Ascending aorta (tissue), 2 donors: Measurements from ENCODE around the gene ELOVL5. TPM values are rescaled to one million over a fixed set of nuclear protein-coding genes. Genes with fewer than 3 reads are reported as not detected.

Experiments
- DNase-seq, 2 donors: peaks; one replicate each; pipeline ENCODE4 v3.0.0-alpha.2; 2019; ENCODE audit warnings: low spot score in 2 of 2
- H3K27ac ChIP-seq, 2 donors: fragments of 200-600 bp; sonication (generic); one replicate each; pipeline ENCODE4 v1.5.1; 2016 to 2017; ENCODE audit warnings: mild to moderate bottlenecking in 1 of 2
- H3K27me3 ChIP-seq: fragments of 200-600 bp; sonication (generic); one replicate; pipeline ENCODE4 v1.5.1; 2017
- H3K36me3 ChIP-seq, 2 donors: fragments of 200-600 bp; sonication (generic); one replicate each; pipeline ENCODE4 v1.5.1; 2016
- H3K4me1 ChIP-seq, 2 donors: fragments of 200-600 bp; sonication (generic); one replicate each; pipeline ENCODE4 v1.5.1; 2016 to 2017; ENCODE audit warnings: mild to moderate bottlenecking in 1 of 2
- H3K4me3 ChIP-seq, 2 donors: fragments of 200-600 bp; sonication (generic); one replicate each; pipeline ENCODE4 v1.5.1; 2016 to 2017; ENCODE audit warnings: mild to moderate bottlenecking in 1 of 2
- H3K9me3 ChIP-seq, 2 donors: fragments of 200-600 bp; sonication (generic); one replicate each; pipeline ENCODE4 v1.5.1; 2016
- intact Hi-C: fragments of 100-400 bp; cut with DNase I; formaldehyde crosslinking; loops from one replicate; pipeline ENCODE4 v1.15.1; 2023
- total RNA-seq: library from RNA; depleted of rRNA; stranded (reverse); fragments of >200 nt; gene quantifications from one replicate; pipeline ENCODE4 v1.1.0, GENCODE V29; 2016
- TF ChIP-seq, protein P1 (sequence below), 3 experiments: fragments of 200-600 bp in 2 of 3; fragments of 450-650 bp in 1 of 3; sonication (generic) in 2 of 3; IDR thresholded peaks; one replicate each; pipeline ENCODE4 v1.5.1; 2016 to 2019; ENCODE audit warnings: antibody characterized with exemption in 3 of 3, mild to moderate bottlenecking in 1 of 3, moderate library complexity in 1 of 3

Gene ELOVL5
- total RNA-seq, 1 donor from 2014 or later: 53.7 TPM

DNA sequence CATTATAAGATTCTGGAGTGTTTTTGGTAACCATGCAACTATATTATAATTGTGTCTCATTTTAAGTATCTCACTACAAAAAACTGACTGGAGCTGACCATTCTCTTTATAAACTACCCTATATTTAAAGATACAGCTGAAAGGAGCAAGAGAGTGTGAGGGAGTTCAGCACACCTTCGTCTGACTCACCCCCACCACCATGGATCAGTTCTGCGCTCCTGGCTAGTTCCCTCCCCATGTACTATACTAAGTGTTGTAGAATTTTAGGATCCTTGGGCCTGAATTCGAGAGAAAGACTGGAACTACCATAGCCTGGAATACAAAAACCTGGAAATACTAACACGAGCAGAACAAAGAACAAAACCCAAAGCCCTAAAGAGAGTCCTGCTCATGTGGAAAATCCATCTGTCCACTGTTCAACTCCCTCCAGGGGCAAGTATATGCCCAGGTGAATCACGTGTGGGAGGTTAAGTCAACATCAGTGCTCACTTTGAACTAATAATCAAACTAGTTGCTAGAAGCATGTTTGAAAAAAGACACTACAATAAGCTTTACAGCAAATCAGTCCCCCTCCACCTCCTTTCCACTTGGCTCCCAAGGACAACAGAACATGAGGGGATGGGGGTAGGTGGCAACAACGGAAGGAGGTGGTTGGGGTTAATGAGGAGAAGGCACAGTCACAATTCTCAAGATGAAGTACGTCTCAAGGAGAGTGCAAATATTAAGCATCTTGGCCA is 46.8 kb downstream of the ELOVL5 start:
- H3K4me1 ChIP-seq: peaks cover 6 to 17% of the 10 kb centered on the region in 2 donors
- no peaks in the 10 kb centered on the region for H3K9me3 ChIP-seq
- DNase-seq: no peak
- H3K27ac ChIP-seq: peak overlapping the region in 1 of 2 donors; percentile 44
- TF ChIP-seq, protein P1, sequence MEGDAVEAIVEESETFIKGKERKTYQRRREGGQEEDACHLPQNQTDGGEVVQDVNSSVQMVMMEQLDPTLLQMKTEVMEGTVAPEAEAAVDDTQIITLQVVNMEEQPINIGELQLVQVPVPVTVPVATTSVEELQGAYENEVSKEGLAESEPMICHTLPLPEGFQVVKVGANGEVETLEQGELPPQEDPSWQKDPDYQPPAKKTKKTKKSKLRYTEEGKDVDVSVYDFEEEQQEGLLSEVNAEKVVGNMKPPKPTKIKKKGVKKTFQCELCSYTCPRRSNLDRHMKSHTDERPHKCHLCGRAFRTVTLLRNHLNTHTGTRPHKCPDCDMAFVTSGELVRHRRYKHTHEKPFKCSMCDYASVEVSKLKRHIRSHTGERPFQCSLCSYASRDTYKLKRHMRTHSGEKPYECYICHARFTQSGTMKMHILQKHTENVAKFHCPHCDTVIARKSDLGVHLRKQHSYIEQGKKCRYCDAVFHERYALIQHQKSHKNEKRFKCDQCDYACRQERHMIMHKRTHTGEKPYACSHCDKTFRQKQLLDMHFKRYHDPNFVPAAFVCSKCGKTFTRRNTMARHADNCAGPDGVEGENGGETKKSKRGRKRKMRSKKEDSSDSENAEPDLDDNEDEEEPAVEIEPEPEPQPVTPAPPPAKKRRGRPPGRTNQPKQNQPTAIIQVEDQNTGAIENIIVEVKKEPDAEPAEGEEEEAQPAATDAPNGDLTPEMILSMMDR (IDR thresholded peaks at IDR 0.05): no peak
- H3K4me3 ChIP-seq: no peak overlapping the region
- H3K27me3 ChIP-seq: no peaks in the 10 kb centered on the region
- H3K36me3 ChIP-seq: no peaks in the 10 kb centered on the region
- intact Hi-C loops: no loop called here

DNA sequence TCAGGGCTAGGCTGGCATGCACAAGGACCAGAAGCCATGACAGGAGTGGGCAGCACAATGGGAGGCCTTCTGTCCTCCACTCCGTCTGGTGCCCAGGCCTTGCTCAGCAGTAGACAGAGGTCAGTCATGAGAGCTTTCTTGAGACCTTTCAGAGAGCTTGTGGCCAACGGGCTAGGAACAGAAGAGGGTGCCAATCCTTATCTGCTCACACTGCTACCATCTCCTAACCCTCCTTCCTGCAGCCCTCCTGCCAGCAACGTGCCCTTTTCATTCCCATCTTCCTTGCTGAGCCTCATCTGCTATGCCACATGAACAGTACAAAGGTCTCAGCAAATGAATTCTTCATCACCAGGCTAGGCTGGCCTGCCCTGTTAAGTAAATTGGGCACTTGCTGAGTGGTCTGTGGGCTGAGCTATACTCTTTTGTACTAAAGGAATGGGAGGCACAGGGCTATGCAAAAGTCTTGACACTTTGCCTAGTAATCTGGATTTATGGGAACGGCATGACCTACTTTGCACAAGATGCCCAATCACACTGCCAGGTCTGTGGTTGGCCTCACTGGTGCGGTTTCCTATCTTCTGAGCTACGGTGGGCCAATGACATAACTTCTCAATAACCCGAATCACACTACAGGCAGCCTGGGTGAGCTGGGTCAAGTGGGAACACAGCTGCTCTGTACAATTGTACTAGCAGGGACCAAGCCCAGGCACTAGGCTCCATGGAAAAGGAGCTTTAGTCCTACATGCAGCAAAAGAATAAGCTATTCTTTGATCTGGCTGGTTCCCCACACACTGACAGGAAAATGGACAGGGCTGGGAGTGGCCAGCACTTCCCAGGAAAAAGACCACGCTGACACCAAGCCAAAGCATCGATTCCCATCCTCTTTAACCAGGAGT is 47.8 kb downstream of the ELOVL5 start:
- H3K9me3 ChIP-seq: no peaks in the 10 kb centered on the region
- TF ChIP-seq, protein P1 (IDR thresholded peaks at IDR 0.05): no peak
- peaks cover 6 to 17% of the 10 kb centered on the region in 2 donors for H3K4me1 ChIP-seq
- H3K36me3 ChIP-seq: no peaks in the 10 kb centered on the region
- no peak overlapping the region for H3K27ac ChIP-seq
- DNase-seq: no peak
- H3K27me3 ChIP-seq: no peaks in the 10 kb centered on the region
- intact Hi-C loops: no loop called here
- H3K4me3 ChIP-seq: no peak overlapping the region

DNA sequence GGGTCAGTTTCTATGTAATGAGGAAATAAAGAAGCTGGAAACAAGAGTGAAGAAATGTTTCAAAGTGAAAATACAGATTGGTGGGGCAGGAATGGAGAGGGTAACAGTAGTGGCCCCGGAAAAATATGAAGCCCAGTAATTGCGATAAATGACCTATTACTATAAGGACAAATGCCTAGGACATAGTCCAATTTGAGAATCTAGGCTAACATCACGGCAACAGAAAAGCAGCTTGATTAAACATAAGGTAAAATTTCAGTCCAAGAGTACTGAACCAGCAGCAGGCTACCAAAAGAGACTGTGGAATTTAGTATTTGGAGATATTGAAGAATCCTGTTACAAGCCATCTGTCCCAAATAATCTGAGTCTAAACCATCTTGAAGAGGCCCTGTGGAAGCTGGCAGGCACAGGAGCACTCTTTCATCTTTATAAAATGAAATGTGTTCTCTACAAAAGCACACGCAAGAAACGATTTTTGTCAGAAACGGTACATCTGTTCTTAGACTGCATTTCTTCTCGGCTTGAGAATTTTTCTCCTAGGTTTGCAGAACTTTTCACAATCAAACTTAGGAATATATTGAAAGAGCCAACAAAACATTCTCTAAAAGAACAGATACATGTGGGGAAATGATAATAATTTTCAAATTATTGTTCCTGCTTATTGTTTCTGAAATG is 49.3 kb downstream of the ELOVL5 start:
- DNase-seq: no peak
- Histone ChIP-seq H3K27me3 (no peaks in the 10 kb centered on the region), H3K27ac (no peak overlapping the region), H3K4me3 (no peak overlapping the region), H3K36me3 (peaks cover 0 to 4% of the 10 kb centered on the region in 2 donors), H3K4me1 (peaks cover 6 to 17% of the 10 kb centered on the region in 2 donors), H3K9me3 (no peaks in the 10 kb centered on the region)
- intact Hi-C loops: no loop called here
- TF ChIP-seq, protein P1 (IDR thresholded peaks at IDR 0.05): no peak

DNA sequence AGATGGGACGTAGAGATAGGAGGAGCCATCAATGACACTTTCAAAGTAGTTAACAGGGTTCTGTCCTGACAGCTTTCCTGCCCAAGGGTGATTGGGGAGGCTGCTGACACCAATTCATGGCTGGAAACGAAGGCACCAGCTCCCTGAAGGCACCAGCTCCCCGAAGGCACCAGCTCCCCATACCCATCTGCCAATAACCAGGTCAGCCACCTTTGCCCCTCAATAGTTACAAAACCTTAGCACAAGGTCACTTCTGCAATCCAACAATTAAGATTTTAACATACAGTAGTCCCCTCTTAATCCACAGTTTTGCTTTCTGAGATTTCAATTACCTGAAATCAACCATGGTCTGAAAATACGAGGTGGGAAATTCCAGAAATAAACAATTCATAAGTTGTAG is 51.7 kb downstream of the ELOVL5 start:
- no peak overlapping the region for H3K27ac ChIP-seq
- H3K9me3 ChIP-seq: no peaks in the 10 kb centered on the region
- intact Hi-C loops: no loop called here
- no peaks in the 10 kb centered on the region for H3K27me3 ChIP-seq
- TF ChIP-seq, protein P1 (IDR thresholded peaks at IDR 0.05): no peak
- no peak for DNase-seq
- H3K36me3 ChIP-seq: peaks cover 0 to 4% of the 10 kb centered on the region in 2 donors
- H3K4me3 ChIP-seq: no peak overlapping the region
- peaks cover 6 to 14% of the 10 kb centered on the region in 2 donors for H3K4me1 ChIP-seq

DNA sequence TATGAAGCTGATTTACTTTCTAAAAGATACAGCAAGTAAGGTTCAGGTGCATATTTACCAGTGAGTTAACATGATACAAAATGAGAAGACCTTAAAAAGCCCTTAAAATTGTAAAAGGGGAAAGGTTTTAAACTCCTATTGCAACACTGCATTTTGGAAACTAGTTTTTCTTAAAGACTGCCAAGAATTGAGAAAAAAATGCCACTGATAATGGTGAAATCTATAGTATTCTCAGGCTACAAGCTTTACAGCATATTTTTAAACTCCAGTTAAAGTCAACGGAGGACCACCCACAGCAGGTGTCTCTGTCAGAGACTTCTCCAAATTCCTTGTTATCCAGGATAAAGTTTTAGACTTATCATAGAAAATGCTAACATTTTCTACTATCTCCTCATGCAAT is 53.6 kb downstream of the ELOVL5 start:
- Histone ChIP-seq H3K4me1 (no peaks in the 10 kb centered on the region), H3K27ac (no peak overlapping the region), H3K4me3 (no peak overlapping the region), H3K27me3 (no peaks in the 10 kb centered on the region), H3K9me3 (no peaks in the 10 kb centered on the region), H3K36me3 (peaks cover 4 to 5% of the 10 kb centered on the region in 2 donors)
- DNase-seq: no peak
- TF ChIP-seq, protein P1 (IDR thresholded peaks at IDR 0.05): no peak
- intact Hi-C loops: no loop called here
